Ishikawa (cell line): ENCODE measurements around the gene PRRT4.

Experiments used
- CEBPB ChIP-seq: IDR thresholded peaks from 2 replicates; pipeline ENCODE4 v1.6.1; 2012
- CREB1 ChIP-seq: IDR thresholded peaks from 2 replicates; pipeline ENCODE4 v1.6.1; 2012; ENCODE audit warnings: low read depth
- EGR1 ChIP-seq: IDR thresholded peaks from 2 replicates; pipeline ENCODE4 v1.6.1; 2012
- EP300 ChIP-seq: IDR thresholded peaks from 2 replicates; pipeline ENCODE4 v1.6.1; 2012; ENCODE audit warnings: borderline replicate concordance
- FOXM1 ChIP-seq: IDR thresholded peaks from 2 replicates; pipeline ENCODE4 v1.6.1; 2012; ENCODE audit warnings: low read depth, borderline replicate concordance
- NFIC ChIP-seq: IDR thresholded peaks from 2 replicates; pipeline ENCODE4 v1.6.1; 2012
- RAD21 ChIP-seq: IDR thresholded peaks from 2 replicates; pipeline ENCODE4 v1.6.1; 2012; ENCODE audit warnings: low read depth
- TAF1 ChIP-seq: IDR thresholded peaks from 2 replicates; pipeline ENCODE4 v1.6.1; 2012; ENCODE audit warnings: low read depth, mild to moderate bottlenecking
- TCF12 ChIP-seq: IDR thresholded peaks from 2 replicates; pipeline ENCODE4 v1.6.1; 2012; ENCODE audit warnings: low read depth
- TEAD4 ChIP-seq: IDR thresholded peaks from 2 replicates; pipeline ENCODE4 v1.6.1; 2012
- YY1 ChIP-seq: IDR thresholded peaks from 2 replicates; pipeline ENCODE4 v1.6.1; 2012; ENCODE audit warnings: low read depth
- ZBTB7A ChIP-seq: IDR thresholded peaks from 2 replicates; pipeline ENCODE4 v1.6.1; 2012; ENCODE audit warnings: low read depth
- TF ChIP-seq, protein P1 (sequence below): IDR thresholded peaks from 2 replicates; pipeline ENCODE4 v1.6.1; 2012; ENCODE audit warnings: low read depth, mild to moderate bottlenecking
- TF ChIP-seq, protein P2 (sequence below): IDR thresholded peaks from 2 replicates; pipeline ENCODE4 v1.6.1; 2012
- TF ChIP-seq, protein P3 (sequence below): IDR thresholded peaks from 2 replicates; pipeline ENCODE4 v1.6.1; 2012

PRRT4 gene

DNA sequence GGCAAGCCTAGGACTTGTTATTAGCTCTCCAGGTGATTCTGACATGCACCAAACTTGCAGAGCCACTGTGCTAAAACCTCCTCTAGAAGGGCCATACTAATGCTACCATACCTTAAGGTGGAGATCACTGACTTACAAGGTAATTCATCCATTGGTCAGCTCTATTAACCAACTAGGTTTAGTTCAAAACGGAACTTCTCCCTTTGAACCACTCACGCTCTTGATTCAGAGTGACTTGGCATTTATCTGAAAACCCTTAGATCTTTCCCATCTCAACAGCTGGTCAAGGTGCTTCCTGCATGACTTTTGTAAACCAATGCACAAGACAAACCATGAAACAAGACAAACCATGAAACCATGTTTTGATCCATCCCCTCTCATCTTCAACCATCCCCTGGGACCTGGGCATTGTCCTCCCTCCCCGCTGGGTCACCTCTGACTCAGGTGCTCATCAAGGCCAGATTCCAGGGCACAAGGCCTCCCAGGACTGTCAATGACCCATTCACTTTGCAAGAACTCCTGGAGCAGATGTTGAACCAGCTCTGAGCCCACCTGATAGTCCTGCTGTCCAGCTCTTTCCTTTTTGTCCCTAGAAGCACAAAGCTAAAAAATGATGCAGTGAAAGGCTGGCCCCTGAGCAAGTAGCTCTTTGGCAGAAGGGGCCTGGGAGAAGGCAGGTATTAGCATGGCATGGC lies 29.5 kb upstream of the PRRT4 start:
- TF ChIP-seq FOXM1 (no peak), YY1 (no peak), TCF12 (no peak), TAF1 (no peak), EGR1 (no peak), ZBTB7A (no peak), NFIC (no peak), CREB1 (no peak), CEBPB (no peak), EP300 (no peak), TEAD4 (no peak)
- TF ChIP-seq, protein P1, sequence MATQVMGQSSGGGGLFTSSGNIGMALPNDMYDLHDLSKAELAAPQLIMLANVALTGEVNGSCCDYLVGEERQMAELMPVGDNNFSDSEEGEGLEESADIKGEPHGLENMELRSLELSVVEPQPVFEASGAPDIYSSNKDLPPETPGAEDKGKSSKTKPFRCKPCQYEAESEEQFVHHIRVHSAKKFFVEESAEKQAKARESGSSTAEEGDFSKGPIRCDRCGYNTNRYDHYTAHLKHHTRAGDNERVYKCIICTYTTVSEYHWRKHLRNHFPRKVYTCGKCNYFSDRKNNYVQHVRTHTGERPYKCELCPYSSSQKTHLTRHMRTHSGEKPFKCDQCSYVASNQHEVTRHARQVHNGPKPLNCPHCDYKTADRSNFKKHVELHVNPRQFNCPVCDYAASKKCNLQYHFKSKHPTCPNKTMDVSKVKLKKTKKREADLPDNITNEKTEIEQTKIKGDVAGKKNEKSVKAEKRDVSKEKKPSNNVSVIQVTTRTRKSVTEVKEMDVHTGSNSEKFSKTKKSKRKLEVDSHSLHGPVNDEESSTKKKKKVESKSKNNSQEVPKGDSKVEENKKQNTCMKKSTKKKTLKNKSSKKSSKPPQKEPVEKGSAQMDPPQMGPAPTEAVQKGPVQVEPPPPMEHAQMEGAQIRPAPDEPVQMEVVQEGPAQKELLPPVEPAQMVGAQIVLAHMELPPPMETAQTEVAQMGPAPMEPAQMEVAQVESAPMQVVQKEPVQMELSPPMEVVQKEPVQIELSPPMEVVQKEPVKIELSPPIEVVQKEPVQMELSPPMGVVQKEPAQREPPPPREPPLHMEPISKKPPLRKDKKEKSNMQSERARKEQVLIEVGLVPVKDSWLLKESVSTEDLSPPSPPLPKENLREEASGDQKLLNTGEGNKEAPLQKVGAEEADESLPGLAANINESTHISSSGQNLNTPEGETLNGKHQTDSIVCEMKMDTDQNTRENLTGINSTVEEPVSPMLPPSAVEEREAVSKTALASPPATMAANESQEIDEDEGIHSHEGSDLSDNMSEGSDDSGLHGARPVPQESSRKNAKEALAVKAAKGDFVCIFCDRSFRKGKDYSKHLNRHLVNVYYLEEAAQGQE = no peak
- TF ChIP-seq, protein P2, sequence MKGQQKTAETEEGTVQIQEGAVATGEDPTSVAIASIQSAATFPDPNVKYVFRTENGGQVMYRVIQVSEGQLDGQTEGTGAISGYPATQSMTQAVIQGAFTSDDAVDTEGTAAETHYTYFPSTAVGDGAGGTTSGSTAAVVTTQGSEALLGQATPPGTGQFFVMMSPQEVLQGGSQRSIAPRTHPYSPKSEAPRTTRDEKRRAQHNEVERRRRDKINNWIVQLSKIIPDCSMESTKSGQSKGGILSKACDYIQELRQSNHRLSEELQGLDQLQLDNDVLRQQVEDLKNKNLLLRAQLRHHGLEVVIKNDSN = no peak
- TF ChIP-seq, protein P3, sequence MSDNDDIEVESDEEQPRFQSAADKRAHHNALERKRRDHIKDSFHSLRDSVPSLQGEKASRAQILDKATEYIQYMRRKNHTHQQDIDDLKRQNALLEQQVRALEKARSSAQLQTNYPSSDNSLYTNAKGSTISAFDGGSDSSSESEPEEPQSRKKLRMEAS = no peak

DNA sequence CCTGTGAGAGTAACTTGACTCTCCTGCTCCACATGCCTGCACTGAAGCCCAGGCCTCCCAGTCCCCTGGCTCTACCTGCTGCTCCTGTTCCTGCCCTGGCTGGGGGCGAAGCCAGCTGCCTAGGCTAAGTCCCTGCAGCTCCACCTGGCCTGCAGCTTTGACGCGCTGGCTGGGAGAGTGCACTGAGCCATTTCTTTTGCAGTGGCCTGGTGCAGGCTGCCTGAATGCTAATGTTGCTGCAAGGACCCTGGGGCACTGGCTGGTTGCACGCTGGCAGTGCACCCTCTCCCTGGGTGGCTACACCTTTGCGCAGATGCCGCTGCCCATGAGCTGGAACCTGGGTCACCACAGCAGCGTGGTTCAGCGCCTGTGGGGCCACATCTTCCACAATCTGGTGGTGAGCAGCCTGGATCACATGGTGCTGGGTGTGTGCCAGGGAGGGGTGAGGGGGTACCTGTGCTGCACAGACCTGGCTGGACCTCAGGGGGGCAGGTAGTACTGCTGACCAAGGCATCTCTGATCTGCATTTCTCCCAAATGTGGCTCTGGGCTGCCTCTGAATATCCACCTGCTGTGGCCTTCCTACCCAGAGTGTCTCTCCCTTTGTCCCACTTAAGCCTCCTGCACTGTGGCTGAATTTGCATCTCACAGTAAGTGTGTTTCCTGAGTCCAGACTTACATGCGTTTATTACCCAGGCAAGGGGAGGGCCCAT lies 28.3 kb upstream of the PRRT4 start:
- TF ChIP-seq TAF1 (no peak), CREB1 (no peak), CEBPB (no peak), EGR1 (no peak), TEAD4 (no peak), RAD21 (no peak), EP300 (no peak), YY1 (no peak), FOXM1 (no peak), NFIC (no peak), ZBTB7A (no peak), TCF12 (no peak)
- TF ChIP-seq, protein P2 = no peak
- TF ChIP-seq, protein P1 = no peak
- TF ChIP-seq, protein P3 = no peak

DNA sequence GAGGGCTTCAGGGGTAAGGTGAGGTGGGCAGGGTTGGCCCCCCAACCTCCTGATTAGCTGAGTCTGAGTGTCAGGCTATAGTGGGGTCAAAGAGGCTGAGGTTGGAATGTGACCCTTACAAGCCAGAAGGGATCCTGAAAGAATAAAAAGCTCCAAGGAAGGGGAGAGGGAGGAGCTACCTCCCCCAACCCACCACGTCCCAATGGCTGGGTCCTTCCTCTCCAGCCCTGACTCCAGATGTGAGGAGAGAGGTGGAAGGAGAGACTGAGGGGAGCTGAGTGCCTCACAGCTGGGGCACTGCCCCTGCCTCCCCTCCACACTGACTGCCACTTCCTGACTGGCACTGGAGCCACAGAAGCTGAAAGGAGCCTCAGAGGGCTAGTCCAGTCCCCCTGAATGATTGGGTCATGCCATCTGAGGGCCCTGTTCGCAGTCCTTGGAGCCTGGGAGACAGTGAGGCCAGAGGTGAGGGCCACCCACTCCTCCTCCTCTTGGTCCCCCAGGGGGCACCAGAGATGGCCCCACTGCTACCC lies 27.7 kb upstream of the PRRT4 start:
- TF ChIP-seq, protein P2 = no peak
- TF ChIP-seq RAD21 (no peak), EGR1 (no peak), NFIC (no peak), CEBPB (no peak), TCF12 (no peak), FOXM1 (no peak), EP300 (no peak), ZBTB7A (no peak), TAF1 (no peak), CREB1 (no peak), TEAD4 (no peak), YY1 (no peak)
- TF ChIP-seq, protein P1 = no peak
- TF ChIP-seq, protein P3 = no peak
